ENCODE data around the gene EFCAB6.

Gene EFCAB6

GRCh38 chr22:43542681-43543521, 269.2 kb downstream of the EFCAB6 start:
- DNase-seq (ENCODE audit: low spot score): no peak

DNA sequence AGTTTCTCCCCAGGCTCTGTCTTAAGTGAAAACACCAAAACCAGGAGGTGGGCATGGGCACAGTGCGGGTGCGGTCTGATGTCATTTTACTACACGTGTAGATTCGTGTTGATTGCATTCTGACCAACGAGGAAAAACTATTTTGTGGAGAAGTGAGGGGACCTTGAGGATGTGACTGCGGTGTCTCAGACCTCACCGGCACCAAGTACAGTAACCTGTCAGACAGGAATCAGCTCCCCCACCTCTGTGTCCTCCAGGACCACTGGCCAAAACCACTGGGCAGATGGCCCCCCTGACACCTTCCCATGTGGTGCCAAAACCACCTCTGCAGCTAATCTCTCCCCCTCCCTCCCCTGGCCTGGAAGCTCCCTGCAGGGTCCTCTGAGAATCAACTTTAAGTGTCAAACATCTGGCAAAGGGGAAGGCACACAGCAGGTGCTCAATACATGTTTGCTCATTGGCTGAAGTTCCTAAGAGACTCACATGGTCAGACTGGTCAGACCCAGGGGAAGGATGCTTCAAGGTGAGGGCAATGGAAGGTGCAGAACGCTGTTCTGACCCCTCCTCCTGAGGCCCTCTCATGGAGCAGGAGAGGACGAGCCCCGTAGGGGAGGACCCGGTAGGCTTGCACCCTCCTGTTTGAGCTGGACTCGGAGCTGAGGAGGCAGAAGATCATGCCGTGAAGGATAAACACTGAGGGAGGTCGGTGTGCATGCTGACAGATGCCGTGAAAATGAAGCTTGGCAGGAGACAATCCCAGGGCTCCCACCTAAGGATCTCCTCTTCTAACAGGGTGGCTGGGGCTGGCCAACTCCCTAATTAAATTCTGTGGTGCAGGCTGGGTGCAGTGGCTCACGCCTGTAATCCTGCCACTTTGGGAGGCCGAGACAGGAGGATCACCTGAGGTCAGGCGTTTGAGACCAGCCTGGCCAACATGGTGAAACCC, 270.4 kb downstream of the EFCAB6 start:
- no peak for DNase-seq (ENCODE audit: low spot score)

DNA sequence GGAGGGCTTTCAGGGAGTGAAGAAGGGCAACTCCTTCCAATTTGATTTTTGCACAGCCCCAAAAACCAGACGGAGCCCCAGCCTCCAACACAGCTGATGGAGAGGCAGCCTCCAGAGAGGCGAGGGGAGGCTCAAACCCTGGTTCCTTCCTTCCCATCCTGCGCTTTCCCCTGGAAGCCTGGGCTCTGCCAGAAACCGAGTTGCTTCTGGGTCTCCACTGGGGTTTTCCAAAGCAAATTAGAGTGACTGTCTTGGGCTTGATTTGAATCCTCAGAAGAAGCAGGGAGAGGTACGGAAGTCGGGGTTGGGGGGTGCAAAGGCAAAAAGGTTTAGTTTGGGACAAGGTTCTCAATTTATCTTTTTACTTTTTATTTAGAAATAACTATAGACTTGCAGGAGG, 271.1 kb downstream of the EFCAB6 start:
- DNase-seq (ENCODE audit: low spot score): no peak

DNA sequence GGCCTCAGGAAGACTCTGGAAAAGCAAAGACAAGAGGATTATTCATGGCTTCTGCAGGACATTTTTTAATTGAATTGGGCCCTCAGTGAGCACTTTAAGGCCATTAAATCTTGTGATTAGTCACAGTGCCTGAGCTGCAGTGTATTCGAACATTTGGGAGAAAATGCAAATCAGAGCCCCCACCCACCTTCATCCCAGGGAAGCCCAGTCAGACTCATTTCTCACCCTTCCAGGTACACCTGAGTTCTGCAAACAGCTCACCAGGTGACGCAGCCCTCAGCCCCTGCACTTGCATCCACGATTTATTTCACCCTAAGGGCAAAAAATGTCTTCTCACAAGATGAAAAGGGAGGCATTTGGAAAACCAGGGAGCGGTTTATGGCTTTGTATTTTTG, 271.6 kb downstream of the EFCAB6 start:
- no peak for DNase-seq (ENCODE audit: low spot score)

GRCh38 chr22:43539572-43540528, 272.3 kb downstream of the EFCAB6 start:
- DNase-seq (ENCODE audit: low spot score): no peak

DNA sequence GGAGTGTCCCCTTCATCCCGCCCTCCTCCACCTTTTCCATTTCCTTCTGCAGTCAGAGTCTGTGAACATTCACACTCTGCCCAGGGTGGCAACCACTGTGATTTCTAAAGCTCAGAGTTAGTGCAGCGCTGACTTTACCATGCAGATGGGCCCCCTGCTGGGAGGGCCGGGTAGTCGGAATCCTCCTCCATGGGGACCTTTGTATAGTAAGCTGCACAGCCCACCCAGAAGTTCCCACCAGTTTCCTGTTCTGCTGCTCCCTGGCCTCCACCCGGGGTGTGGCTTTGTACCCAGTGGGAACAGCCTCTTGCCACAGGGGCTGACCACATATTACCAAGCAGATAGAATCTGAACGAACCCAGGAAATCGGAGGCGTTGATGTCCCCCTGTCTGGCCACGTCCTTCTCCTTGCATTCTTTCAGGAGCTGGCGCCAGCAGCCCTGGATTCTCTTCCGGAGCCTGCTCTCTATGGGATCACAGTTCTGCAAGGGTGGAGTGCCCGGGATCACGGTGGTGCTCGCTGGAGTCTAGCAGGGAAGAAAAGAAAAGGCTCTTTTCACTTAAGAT, 275.0 kb downstream of the EFCAB6 start:
- no peak for DNase-seq (ENCODE audit: low spot score)

- DNase-seq (ENCODE audit: low spot score): no peak
These were observed 276.4 kb downstream of the EFCAB6 start for GRCh38 chr22:43535741-43536140.

DNA sequence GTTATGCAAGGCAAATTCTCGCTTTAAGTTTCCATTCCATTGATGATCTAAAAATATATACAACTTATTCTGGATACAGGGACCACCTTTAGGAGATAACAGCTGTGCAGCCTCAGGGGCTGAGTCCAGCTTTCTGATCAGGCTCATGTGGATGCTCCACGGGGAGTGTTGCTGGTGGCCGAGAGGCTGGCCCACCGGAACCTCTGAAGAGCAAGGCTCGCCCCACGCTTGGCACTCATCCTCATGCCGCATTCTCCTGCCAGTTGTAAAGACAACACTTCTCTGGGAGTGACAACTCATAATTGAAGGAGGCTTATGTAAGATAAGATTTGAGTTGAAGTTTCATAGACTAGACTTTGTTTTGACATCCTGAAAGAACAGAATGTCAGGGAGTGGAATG, 276.8 kb downstream of the EFCAB6 start:
- no peak for DNase-seq (ENCODE audit: low spot score)

DNA sequence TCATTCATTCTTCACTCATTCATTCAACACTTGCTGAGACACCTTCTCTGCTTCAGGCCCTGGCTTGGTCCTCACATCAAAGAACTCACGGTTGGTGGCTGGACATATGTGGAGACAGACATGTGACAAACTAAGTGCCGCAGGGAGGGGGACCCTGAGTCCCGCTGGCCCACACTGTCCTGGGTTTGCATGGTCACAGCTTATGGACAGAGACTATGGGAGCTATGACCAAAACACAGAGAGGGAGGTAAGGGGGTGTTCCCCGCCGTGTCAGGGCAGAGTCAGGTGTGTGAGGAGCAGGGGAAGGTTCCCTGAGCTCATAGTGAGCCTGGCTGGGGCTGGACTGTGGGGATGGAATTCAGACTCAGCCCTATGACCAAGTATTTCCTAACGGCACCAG, 277.2 kb downstream of the EFCAB6 start:
- no peak for DNase-seq (ENCODE audit: low spot score)

- DNase-seq (ENCODE audit: low spot score): no peak
These were observed 278.3 kb downstream of the EFCAB6 start for GRCh38 chr22:43533656-43534428.

- DNase-seq (ENCODE audit: low spot score): no peak
These were observed 279.0 kb downstream of the EFCAB6 start for GRCh38 chr22:43533156-43533530.

- DNase-seq (ENCODE audit: low spot score): no peak
These were observed 279.6 kb downstream of the EFCAB6 start for GRCh38 chr22:43532301-43533155.

DNA sequence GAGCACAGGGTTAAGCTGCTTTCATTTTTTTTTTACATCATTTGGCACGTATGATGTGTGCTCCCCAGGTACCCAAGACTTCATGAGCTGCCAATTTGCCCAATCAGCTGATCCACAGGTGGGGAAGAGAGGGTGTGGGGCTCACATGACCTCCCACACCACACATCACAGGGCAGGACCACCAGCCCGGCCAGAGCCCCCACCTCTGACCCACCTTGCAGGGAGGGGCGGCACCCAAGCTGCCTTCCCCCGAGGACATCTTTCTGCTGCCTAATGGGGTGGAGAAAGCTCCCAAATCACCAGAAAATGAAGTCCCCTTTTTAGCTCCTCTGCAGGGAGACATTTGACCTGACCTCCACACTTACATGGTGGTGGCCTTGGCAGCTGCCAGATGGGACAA, 280.5 kb downstream of the EFCAB6 start:
- no peak for DNase-seq (ENCODE audit: low spot score)

GRCh38 chr22:43530349-43531201, 281.5 kb downstream of the EFCAB6 start:
- no peak for DNase-seq (ENCODE audit: low spot score)

GRCh38 chr22:43529934-43530333, 282.2 kb downstream of the EFCAB6 start:
- no peak for DNase-seq (ENCODE audit: low spot score)

- DNase-seq (ENCODE audit: low spot score): no peak
These were observed 282.6 kb downstream of the EFCAB6 start for GRCh38 chr22:43529461-43529860.

DNA sequence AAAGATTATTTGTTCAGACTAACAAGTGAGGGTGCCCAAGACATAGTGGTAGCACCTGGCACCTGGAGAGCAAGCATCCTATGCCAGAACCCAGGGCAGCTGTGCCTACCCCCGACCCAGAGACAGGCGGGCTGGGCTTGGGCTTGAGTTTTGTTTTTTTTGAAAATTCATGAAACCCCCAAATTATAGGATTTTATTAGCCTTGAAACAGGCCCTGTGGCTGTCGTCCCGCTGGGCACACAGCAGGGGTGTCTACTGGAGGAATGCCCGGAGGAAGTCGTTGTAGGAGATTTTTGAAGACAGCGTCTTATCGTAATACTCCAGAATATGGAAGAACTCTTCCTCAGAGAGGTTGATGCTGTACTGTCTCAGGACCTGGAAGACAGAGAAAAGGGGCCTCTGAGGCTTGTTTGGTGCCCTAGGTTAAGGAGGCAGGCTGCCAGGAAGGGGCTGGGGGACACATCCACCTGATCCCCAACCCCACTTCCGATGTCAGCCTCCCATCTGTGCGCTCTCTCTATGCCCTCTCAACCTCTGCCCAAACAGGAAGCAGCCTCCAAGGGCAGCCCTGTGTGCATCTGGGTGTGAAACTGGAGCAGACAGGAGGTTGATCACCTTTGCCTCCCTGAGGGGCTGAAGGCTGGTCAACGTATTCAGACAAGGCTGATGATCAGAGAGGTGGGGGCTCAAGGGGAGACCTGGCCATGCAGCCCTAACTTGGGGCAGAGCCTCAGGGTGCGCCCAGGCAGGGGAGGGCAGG, 283.3 kb downstream of the EFCAB6 start:
- no peak for DNase-seq (ENCODE audit: low spot score)

GRCh38 chr22:43526946-43527345, 285.2 kb downstream of the EFCAB6 start:
- no peak for DNase-seq (ENCODE audit: low spot score)
